NCI-H1105 (cell line): ENCODE measurements around the gene RCOR1.
A peak's percentile ranks its signal among the peaks of the same experiment; 100 is the strongest.
"Not testable (repeated sequence)": the region's sequence is repeated elsewhere in the genome, so short reads cannot be mapped to it uniquely, and the experiment has no call there.

ENCODE experiments used
- DNase-seq: peaks from one replicate; lab custom pipeline; 2025; lab: John Stamatoyannopoulos, UW

Gene RCOR1

GRCh38 chr14:102593061-102593824 is 794 bp downstream of the RCOR1 start:
- DNase-seq = peak; percentile 33

- peak; percentile 9 for DNase-seq
Observed at GRCh38 chr14:102593825-102594137, 1.3 kb downstream of the RCOR1 start.

- peak; percentile 33 for DNase-seq
Observed at GRCh38 chr14:102594514-102595175, 2.2 kb downstream of the RCOR1 start.

GRCh38 chr14:102601378-102601925 is 9.0 kb downstream of the RCOR1 start:
- no peak for DNase-seq

GRCh38 chr14:102602421-102603292 is 10.2 kb downstream of the RCOR1 start:
- no peak for DNase-seq

- no peak for DNase-seq
Observed at GRCh38 chr14:102603293-102603907, 11.0 kb downstream of the RCOR1 start.

GRCh38 chr14:102604183-102604582 is 11.7 kb downstream of the RCOR1 start:
- DNase-seq = no peak

- DNase-seq = no peak
Observed at GRCh38 chr14:102605029-102605428, 12.6 kb downstream of the RCOR1 start.

- DNase-seq = no peak
Observed at GRCh38 chr14:102606296-102606695, 13.8 kb downstream of the RCOR1 start.

GRCh38 chr14:102608064-102608446 is 15.6 kb downstream of the RCOR1 start:
- DNase-seq = no peak

- DNase-seq = no peak
Observed at GRCh38 chr14:102610968-102611811, 18.7 kb downstream of the RCOR1 start.

GRCh38 chr14:102616318-102616717 is 23.9 kb downstream of the RCOR1 start:
- DNase-seq = no peak

- DNase-seq = no peak
Observed at GRCh38 chr14:102616799-102617198, 24.4 kb downstream of the RCOR1 start.

GRCh38 chr14:102619012-102619411 is 26.6 kb downstream of the RCOR1 start:
- DNase-seq = not testable (repeated sequence)

GRCh38 chr14:102620413-102620812 is 28.0 kb downstream of the RCOR1 start:
- DNase-seq = no peak

GRCh38 chr14:102622262-102622885 is 29.9 kb downstream of the RCOR1 start:
- DNase-seq = no peak

- DNase-seq = no peak
Observed at GRCh38 chr14:102624666-102625065, 32.2 kb downstream of the RCOR1 start.

- no peak for DNase-seq
Observed at GRCh38 chr14:102625564-102626296, 33.3 kb downstream of the RCOR1 start.

- no peak for DNase-seq
Observed at GRCh38 chr14:102626530-102626929, 34.1 kb downstream of the RCOR1 start.

- DNase-seq = no peak
Observed at GRCh38 chr14:102629011-102629444, 36.6 kb downstream of the RCOR1 start.
